Measurements from ENCODE around the gene ACSS2.
"Not testable (repeated sequence)": the region's sequence is repeated elsewhere in the genome, so short reads cannot be mapped to it uniquely, and the experiment has no call there.

The ACSS2 gene

DNA sequence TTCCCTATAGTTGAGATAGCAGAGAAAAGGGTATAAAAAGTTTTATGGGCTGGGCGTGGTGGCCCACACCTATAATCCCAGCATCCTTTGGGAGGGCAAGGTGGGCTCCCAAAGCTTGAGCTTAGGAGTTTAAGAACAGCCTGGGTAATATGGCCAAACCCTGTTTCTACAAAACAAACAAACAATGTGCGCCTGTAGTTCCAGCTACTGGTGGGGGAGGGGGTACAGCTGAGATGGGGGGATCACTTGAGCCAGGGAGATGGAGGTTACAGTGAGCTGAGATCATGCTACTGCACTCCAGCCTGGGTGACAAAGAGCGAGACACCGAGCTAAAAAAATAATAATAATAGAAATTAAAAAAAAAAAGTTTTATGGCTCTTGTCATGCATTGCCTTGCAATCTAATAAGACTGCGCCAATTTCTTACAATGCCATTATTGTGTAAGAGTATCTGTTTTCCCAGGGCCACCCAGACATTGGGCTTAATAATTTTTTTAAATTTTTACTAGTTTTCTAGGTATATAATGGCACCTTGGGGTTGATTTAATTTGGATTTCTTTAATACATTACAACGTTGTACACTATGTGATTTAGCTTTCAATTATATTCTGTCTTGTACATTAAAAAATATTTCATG, 3.9 kb downstream of the ACSS2 start:
- H3K27me3 ChIP-seq (ENCODE audit: insufficient read depth, poor library complexity, severe bottlenecking): no peaks in the 10 kb centered on the region
- DNase-seq (ENCODE audit: low read depth in 1 of 2, low spot score in 1 of 2): no peak
- TF ChIP-seq, protein P1, sequence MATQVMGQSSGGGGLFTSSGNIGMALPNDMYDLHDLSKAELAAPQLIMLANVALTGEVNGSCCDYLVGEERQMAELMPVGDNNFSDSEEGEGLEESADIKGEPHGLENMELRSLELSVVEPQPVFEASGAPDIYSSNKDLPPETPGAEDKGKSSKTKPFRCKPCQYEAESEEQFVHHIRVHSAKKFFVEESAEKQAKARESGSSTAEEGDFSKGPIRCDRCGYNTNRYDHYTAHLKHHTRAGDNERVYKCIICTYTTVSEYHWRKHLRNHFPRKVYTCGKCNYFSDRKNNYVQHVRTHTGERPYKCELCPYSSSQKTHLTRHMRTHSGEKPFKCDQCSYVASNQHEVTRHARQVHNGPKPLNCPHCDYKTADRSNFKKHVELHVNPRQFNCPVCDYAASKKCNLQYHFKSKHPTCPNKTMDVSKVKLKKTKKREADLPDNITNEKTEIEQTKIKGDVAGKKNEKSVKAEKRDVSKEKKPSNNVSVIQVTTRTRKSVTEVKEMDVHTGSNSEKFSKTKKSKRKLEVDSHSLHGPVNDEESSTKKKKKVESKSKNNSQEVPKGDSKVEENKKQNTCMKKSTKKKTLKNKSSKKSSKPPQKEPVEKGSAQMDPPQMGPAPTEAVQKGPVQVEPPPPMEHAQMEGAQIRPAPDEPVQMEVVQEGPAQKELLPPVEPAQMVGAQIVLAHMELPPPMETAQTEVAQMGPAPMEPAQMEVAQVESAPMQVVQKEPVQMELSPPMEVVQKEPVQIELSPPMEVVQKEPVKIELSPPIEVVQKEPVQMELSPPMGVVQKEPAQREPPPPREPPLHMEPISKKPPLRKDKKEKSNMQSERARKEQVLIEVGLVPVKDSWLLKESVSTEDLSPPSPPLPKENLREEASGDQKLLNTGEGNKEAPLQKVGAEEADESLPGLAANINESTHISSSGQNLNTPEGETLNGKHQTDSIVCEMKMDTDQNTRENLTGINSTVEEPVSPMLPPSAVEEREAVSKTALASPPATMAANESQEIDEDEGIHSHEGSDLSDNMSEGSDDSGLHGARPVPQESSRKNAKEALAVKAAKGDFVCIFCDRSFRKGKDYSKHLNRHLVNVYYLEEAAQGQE (IDR thresholded peaks at IDR 0.05; ENCODE audit: insufficient replicate concordance, low read depth): no peak
- TF ChIP-seq GABPA (IDR thresholded peaks at IDR 0.05; ENCODE audit: low read depth): no peak
- TF ChIP-seq, protein P2, sequence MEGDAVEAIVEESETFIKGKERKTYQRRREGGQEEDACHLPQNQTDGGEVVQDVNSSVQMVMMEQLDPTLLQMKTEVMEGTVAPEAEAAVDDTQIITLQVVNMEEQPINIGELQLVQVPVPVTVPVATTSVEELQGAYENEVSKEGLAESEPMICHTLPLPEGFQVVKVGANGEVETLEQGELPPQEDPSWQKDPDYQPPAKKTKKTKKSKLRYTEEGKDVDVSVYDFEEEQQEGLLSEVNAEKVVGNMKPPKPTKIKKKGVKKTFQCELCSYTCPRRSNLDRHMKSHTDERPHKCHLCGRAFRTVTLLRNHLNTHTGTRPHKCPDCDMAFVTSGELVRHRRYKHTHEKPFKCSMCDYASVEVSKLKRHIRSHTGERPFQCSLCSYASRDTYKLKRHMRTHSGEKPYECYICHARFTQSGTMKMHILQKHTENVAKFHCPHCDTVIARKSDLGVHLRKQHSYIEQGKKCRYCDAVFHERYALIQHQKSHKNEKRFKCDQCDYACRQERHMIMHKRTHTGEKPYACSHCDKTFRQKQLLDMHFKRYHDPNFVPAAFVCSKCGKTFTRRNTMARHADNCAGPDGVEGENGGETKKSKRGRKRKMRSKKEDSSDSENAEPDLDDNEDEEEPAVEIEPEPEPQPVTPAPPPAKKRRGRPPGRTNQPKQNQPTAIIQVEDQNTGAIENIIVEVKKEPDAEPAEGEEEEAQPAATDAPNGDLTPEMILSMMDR (IDR thresholded peaks at IDR 0.05; ENCODE audit: insufficient read depth, low read length): no peak
- no peak for TF ChIP-seq SPI1 (IDR thresholded peaks at IDR 0.05; ENCODE audit: borderline replicate concordance, low read depth)
- TF ChIP-seq POLR2AphosphoS5 (IDR thresholded peaks at IDR 0.05; ENCODE audit: low read depth): no peak
- H3K4me3 ChIP-seq (replicated peaks; ENCODE audit: insufficient read depth, low read length): no peak overlapping the region
- H3K27ac ChIP-seq (replicated peaks): no peak overlapping the region

DNA sequence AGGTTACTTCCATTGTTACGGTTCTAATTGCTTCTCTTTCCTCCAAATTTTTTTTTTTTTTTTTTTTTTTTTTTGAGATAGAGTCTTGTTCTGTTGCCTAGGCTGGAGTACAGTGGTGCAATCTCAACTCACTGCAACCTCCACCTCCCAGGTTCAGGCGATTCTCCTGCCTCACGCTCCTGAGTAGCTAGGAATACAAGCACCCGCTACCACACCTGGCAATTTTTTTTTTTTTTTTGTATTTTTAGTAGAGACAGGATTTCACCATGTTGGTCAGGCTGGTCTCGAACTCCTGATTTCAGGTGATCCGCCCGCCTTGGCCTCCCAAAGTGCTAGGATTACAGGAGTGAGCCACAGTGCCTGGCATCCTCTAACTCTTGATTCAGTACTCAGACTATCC, 4.6 kb downstream of the ACSS2 start:
- not testable (repeated sequence) for H3K27me3 ChIP-seq (ENCODE audit: insufficient read depth, poor library complexity, severe bottlenecking); H3K4me3 ChIP-seq (replicated peaks; ENCODE audit: insufficient read depth, low read length); H3K27ac ChIP-seq (replicated peaks); DNase-seq (ENCODE audit: low read depth in 1 of 2, low spot score in 1 of 2)

DNA sequence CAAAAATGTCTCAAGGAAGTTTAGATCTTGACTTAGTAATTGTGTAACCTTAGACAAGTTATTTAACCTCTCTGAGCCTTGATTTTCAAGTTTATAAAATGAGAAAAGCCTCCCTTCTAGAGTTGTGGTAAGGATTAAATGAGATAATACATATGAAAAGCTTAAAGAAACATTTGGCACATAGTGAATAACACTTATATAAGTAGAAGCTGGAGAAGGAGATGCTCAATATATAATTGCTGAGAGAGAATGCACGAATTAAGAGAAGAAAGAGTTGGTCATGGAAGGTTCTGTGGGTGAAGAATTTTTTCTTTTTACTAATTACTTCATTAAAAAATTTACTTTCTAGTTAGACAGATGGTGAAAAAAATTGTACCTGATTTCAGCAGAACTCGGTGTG, 5.3 kb downstream of the ACSS2 start:
- Histone ChIP-seq H3K27ac (replicated peaks) (no peak overlapping the region), H3K4me3 (replicated peaks; ENCODE audit: insufficient read depth, low read length) (no peak overlapping the region), H3K27me3 (ENCODE audit: insufficient read depth, poor library complexity, severe bottlenecking) (no peaks in the 10 kb centered on the region)
- no peak for DNase-seq (ENCODE audit: low read depth in 1 of 2, low spot score in 1 of 2)
- TF ChIP-seq SPI1 (IDR thresholded peaks at IDR 0.05; ENCODE audit: borderline replicate concordance, low read depth): no peak
- TF ChIP-seq GABPA (IDR thresholded peaks at IDR 0.05; ENCODE audit: low read depth): no peak
- TF ChIP-seq, protein P2 (IDR thresholded peaks at IDR 0.05; ENCODE audit: insufficient read depth, low read length): no peak
- no peak for TF ChIP-seq POLR2AphosphoS5 (IDR thresholded peaks at IDR 0.05; ENCODE audit: low read depth)
- TF ChIP-seq, protein P1 (IDR thresholded peaks at IDR 0.05; ENCODE audit: insufficient replicate concordance, low read depth): no peak

DNA sequence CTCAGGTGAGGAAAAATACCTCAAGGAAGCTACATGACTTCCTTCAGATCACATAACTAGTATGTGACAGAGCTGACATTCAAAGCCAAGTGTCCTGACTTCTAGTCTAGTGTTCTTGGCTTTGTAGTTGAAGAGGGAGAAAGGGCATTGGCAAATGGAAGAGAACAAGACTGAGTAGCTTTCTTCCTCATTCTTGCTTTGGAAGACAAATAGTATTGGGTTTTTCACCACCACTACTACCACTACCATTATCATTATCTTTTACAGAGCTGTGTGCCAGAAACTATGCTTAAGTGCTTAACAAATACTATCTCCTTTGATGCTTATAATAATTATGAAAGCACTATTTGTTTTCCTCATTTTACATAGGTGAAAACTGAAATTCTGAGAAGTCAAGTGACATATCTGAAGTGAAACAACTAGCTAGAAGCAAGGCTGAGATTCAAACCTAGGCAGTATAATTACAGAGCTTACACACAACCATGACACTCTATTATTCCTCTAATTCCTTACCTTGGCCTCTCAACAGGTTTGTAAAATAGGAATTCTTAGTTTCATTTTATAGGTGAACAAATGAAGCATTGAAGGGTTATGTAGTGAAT, 6.8 kb downstream of the ACSS2 start:
- TF ChIP-seq GABPA (IDR thresholded peaks at IDR 0.05; ENCODE audit: low read depth) (no peak), POLR2AphosphoS5 (IDR thresholded peaks at IDR 0.05; ENCODE audit: low read depth) (no peak), SPI1 (IDR thresholded peaks at IDR 0.05; ENCODE audit: borderline replicate concordance, low read depth) (no peak)
- TF ChIP-seq, protein P1 (IDR thresholded peaks at IDR 0.05; ENCODE audit: insufficient replicate concordance, low read depth): no peak
- TF ChIP-seq, protein P2 (IDR thresholded peaks at IDR 0.05; ENCODE audit: insufficient read depth, low read length): no peak
- Histone ChIP-seq H3K4me3 (replicated peaks; ENCODE audit: insufficient read depth, low read length) (no peak overlapping the region), H3K27ac (replicated peaks) (no peak overlapping the region), H3K27me3 (ENCODE audit: insufficient read depth, poor library complexity, severe bottlenecking) (no peaks in the 10 kb centered on the region)
- no peak for DNase-seq (ENCODE audit: low read depth in 1 of 2, low spot score in 1 of 2)
